PC-9 (cell line): ENCODE data around the gene DGCR2.

ENCODE experiments used
- EZH2 ChIP-seq: fragments of 200-600 bp; sonication (generic); IDR thresholded peaks from 2 replicates; pipeline ENCODE4 v1.8.0; 2017; ENCODE audit warnings: antibody characterized with exemption, low read depth
- TF ChIP-seq, protein P1 (sequence below): fragments of 200-600 bp; sonication (generic); conservative IDR thresholded peaks from 2 replicates; pipeline ENCODE4 v1.6.1; 2017; ENCODE audit warnings: mixed run types, antibody characterized with exemption, mild to moderate bottlenecking, moderate library complexity

- TF ChIP-seq EZH2: no peak
- TF ChIP-seq, protein P1, sequence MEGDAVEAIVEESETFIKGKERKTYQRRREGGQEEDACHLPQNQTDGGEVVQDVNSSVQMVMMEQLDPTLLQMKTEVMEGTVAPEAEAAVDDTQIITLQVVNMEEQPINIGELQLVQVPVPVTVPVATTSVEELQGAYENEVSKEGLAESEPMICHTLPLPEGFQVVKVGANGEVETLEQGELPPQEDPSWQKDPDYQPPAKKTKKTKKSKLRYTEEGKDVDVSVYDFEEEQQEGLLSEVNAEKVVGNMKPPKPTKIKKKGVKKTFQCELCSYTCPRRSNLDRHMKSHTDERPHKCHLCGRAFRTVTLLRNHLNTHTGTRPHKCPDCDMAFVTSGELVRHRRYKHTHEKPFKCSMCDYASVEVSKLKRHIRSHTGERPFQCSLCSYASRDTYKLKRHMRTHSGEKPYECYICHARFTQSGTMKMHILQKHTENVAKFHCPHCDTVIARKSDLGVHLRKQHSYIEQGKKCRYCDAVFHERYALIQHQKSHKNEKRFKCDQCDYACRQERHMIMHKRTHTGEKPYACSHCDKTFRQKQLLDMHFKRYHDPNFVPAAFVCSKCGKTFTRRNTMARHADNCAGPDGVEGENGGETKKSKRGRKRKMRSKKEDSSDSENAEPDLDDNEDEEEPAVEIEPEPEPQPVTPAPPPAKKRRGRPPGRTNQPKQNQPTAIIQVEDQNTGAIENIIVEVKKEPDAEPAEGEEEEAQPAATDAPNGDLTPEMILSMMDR: no peak
Measured at GRCh38 chr22:19041704-19042074, 80.5 kb downstream of the DGCR2 start.
